Measurements from ENCODE around the gene OXNAD1. TPM values are rescaled to one million over a fixed set of nuclear protein-coding genes. Genes with fewer than 3 reads are reported as not detected.
"Not testable (repeated sequence)": the region's sequence is repeated elsewhere in the genome, so short reads cannot be mapped to it uniquely, and the experiment has no call there.

OXNAD1 gene
- total RNA-seq, 2 experiments from 2014 or later = 18.1 to 18.7 TPM

DNA sequence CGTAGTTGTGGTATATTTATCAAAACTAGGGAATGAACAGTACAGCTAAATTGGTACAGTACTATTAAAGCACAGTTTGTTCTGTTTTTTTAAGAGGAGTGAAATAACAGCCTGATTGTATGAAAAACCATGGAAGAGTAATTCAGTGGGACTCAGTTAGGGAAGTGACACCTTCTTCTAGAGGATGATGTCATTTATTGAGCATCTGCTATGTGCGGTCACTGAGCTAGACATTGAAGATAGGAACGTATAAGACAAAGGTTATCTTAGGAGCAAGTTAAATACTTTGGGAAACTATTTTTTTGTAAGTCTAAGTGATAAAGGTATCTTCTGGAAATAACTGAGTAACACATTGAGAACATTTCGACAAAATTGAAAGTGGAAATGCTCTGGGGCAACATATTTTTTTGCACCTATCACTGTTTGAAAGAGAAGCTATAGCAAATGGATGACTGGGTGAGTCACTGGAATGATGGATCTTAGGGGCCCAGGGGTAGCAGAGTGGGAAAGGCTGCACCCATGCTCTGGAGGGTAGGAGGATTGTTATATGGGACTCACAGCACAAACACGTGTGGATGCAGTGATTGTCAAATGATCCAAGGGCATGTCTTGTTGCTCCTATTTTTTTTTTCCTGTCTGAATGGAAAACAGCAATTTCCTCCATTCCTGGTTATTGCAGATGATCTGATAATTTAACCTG, 43.0 kb downstream of the OXNAD1 start:
- Histone ChIP-seq H3K4me2 (ENCODE audit: low read length) (no peak overlapping the region), H3K9me2 (ENCODE audit: insufficient read depth, low read length) (no peaks in the 10 kb centered on the region), H3K36me3 (ENCODE audit: insufficient read depth, low read length) (peaks cover 88% of the 10 kb centered on the region), H4K20me1 (ENCODE audit: insufficient read depth, low read length) (no peaks in the 10 kb centered on the region), H3K79me2 (ENCODE audit: insufficient read depth, low read depth, low read length) (no peaks in the 10 kb centered on the region), H3K27ac (ENCODE audit: low read depth, low read length, poor library complexity, severe bottlenecking) (no peak overlapping the region), H3K4me3 (ENCODE audit: low read depth, low read length, poor library complexity, severe bottlenecking) (no peak overlapping the region), H2AFZ (ENCODE audit: low read length) (no peak overlapping the region), H3K9me3 (ENCODE audit: low read length) (no peaks in the 10 kb centered on the region), H3K4me1 (ENCODE audit: insufficient read depth, low read length, poor library complexity, severe bottlenecking) (peaks cover 5% of the 10 kb centered on the region)
- no peak for TF ChIP-seq EZH2phosphoT487 (IDR thresholded peaks at IDR 0.05; ENCODE audit: borderline replicate concordance, low read depth, low read length)
- TF ChIP-seq, protein P1, sequence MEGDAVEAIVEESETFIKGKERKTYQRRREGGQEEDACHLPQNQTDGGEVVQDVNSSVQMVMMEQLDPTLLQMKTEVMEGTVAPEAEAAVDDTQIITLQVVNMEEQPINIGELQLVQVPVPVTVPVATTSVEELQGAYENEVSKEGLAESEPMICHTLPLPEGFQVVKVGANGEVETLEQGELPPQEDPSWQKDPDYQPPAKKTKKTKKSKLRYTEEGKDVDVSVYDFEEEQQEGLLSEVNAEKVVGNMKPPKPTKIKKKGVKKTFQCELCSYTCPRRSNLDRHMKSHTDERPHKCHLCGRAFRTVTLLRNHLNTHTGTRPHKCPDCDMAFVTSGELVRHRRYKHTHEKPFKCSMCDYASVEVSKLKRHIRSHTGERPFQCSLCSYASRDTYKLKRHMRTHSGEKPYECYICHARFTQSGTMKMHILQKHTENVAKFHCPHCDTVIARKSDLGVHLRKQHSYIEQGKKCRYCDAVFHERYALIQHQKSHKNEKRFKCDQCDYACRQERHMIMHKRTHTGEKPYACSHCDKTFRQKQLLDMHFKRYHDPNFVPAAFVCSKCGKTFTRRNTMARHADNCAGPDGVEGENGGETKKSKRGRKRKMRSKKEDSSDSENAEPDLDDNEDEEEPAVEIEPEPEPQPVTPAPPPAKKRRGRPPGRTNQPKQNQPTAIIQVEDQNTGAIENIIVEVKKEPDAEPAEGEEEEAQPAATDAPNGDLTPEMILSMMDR (conservative IDR thresholded peaks at IDR 0.05; ENCODE audit: low read length) = no peak
- TSS peak; percentile 15 for BruUV-seq (replicated peaks)
- DNase-seq (ENCODE audit: low spot score) = no peak
- POLR2A ChIA-PET = interaction anchor here (0.6 to 1.7 kb wide), 8 partner anchors 9 to 233 kb away, joined by 3 to 6 read pairs (median 3); no protein-coding TSS in a partner anchor
- intact Hi-C loops (cut with micrococcal nuclease; ENCODE audit: unreplicated experiment) = no loop called here
- CTCF ChIA-PET (ENCODE audit: unreplicated experiment) = no interaction called here

DNA sequence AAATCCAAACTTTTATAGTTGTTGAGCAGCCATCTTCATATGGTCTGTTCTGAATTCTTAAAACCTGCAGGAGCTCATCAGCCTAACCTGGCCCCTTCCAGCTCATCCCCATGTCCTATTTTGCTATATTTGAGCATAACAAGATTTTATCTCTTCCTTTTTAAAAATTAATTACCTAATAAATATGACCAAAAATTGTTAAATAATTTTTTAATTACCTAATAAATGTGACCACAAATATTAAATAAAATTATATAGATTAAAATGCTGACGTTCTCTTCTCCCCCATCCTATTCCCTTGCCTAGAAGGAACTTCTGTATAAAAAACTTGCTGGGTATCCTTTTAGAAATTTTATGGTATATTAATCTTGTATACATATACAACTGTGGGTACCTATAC, 43.7 kb downstream of the OXNAD1 start:
- no peaks in the 10 kb centered on the region for H3K9me3 ChIP-seq (ENCODE audit: low read length)
- H3K9me2 ChIP-seq (ENCODE audit: insufficient read depth, low read length) = no peaks in the 10 kb centered on the region
- ChIA-PET CTCF (ENCODE audit: unreplicated experiment) (no interaction called here), POLR2A (interaction anchor here (0.6 to 1.7 kb wide), 7 partner anchors 8 to 271 kb away, joined by 3 to 6 read pairs (median 3); no protein-coding TSS in a partner anchor)
- no peaks in the 10 kb centered on the region for H4K20me1 ChIP-seq (ENCODE audit: insufficient read depth, low read length)
- H3K4me1 ChIP-seq (ENCODE audit: insufficient read depth, low read length, poor library complexity, severe bottlenecking) = peaks cover 5% of the 10 kb centered on the region
- intact Hi-C loops (cut with micrococcal nuclease; ENCODE audit: unreplicated experiment) = no loop called here
- H3K4me3 ChIP-seq (ENCODE audit: low read depth, low read length, poor library complexity, severe bottlenecking) = no peak overlapping the region
- H2AFZ ChIP-seq (ENCODE audit: low read length) = no peak overlapping the region
- H3K4me2 ChIP-seq (ENCODE audit: low read length) = no peak overlapping the region
- DNase-seq (ENCODE audit: low spot score) = no peak
- no peaks in the 10 kb centered on the region for H3K79me2 ChIP-seq (ENCODE audit: insufficient read depth, low read depth, low read length)
- TSS peak; percentile 3 for BruUV-seq (replicated peaks)
- no peak overlapping the region for H3K27ac ChIP-seq (ENCODE audit: low read depth, low read length, poor library complexity, severe bottlenecking)
- TF ChIP-seq, protein P1 (conservative IDR thresholded peaks at IDR 0.05; ENCODE audit: low read length) = no peak
- no peak for TF ChIP-seq EZH2phosphoT487 (IDR thresholded peaks at IDR 0.05; ENCODE audit: borderline replicate concordance, low read depth, low read length)
- H3K36me3 ChIP-seq (ENCODE audit: insufficient read depth, low read length) = peaks cover 88% of the 10 kb centered on the region

DNA sequence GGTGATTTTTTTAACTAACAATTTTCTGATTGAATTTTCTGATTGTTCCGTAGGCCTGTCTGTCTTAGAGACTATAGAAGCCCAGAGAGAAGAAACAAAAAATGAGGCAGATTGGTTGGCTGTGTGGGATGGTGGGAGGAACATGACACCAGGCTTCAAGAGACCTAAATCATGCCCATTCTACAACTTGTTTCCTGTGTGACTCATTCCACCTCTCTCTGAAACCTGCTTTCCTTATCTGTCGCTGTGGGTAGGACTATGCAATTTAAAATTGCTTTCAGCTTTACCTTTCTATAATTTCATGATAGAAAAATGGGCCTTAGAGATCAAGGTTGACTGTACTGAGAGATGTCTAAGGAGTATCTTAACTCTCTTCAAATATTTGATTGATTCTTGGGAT, 44.5 kb downstream of the OXNAD1 start:
- Histone ChIP-seq H3K9me3 (ENCODE audit: low read length) (no peaks in the 10 kb centered on the region), H3K36me3 (ENCODE audit: insufficient read depth, low read length) (peaks cover 89% of the 10 kb centered on the region), H3K9me2 (ENCODE audit: insufficient read depth, low read length) (no peaks in the 10 kb centered on the region), H3K27ac (ENCODE audit: low read depth, low read length, poor library complexity, severe bottlenecking) (no peak overlapping the region), H4K20me1 (ENCODE audit: insufficient read depth, low read length) (no peaks in the 10 kb centered on the region), H2AFZ (ENCODE audit: low read length) (no peak overlapping the region), H3K4me1 (ENCODE audit: insufficient read depth, low read length, poor library complexity, severe bottlenecking) (peaks cover 5% of the 10 kb centered on the region), H3K4me3 (ENCODE audit: low read depth, low read length, poor library complexity, severe bottlenecking) (no peak overlapping the region), H3K79me2 (ENCODE audit: insufficient read depth, low read depth, low read length) (no peaks in the 10 kb centered on the region), H3K4me2 (ENCODE audit: low read length) (no peak overlapping the region)
- TF ChIP-seq, protein P1 (conservative IDR thresholded peaks at IDR 0.05; ENCODE audit: low read length) = no peak
- TF ChIP-seq EZH2phosphoT487 (IDR thresholded peaks at IDR 0.05; ENCODE audit: borderline replicate concordance, low read depth, low read length) = no peak
- no TSS peak for BruUV-seq (replicated peaks)
- ChIA-PET POLR2A (interaction anchor here (0.6 kb wide), 1 partner anchor 270 kb away, joined by 3 read pairs; no protein-coding TSS in a partner anchor), CTCF (ENCODE audit: unreplicated experiment) (no interaction called here)
- intact Hi-C loops (cut with micrococcal nuclease; ENCODE audit: unreplicated experiment) = no loop called here
- no peak for DNase-seq (ENCODE audit: low spot score)

DNA sequence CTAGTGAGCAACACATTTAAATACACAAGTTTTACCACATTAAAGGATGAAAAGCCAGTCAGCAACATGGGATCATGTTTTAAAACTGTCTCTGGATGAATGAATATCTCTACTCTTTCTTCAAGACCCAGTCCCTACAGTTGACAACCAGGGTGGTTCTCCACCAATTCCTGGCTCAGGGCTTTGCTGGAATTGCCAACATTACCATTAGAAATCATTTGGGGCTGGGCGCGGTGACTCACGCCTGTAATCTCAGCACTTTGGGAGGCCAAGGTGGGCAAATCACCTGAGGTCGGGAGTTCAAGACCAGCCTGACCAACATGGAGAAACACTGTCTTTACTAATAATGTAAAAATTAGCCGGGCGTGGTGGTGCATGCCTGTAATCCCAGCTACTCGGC, 45.5 kb downstream of the OXNAD1 start:
- H2AFZ ChIP-seq (ENCODE audit: low read length); H3K9me2 ChIP-seq (ENCODE audit: insufficient read depth, low read length); H3K79me2 ChIP-seq (ENCODE audit: insufficient read depth, low read depth, low read length); CTCF ChIA-PET (ENCODE audit: unreplicated experiment); H3K4me3 ChIP-seq (ENCODE audit: low read depth, low read length, poor library complexity, severe bottlenecking); H3K27ac ChIP-seq (ENCODE audit: low read depth, low read length, poor library complexity, severe bottlenecking); H3K9me3 ChIP-seq (ENCODE audit: low read length); H3K4me1 ChIP-seq (ENCODE audit: insufficient read depth, low read length, poor library complexity, severe bottlenecking); H4K20me1 ChIP-seq (ENCODE audit: insufficient read depth, low read length); H3K4me2 ChIP-seq (ENCODE audit: low read length); BruUV-seq (replicated peaks); intact Hi-C loops (cut with micrococcal nuclease; ENCODE audit: unreplicated experiment); DNase-seq (ENCODE audit: low spot score): not testable (repeated sequence)
- H3K36me3 ChIP-seq (ENCODE audit: insufficient read depth, low read length) = peaks cover 88% of the 10 kb centered on the region
- POLR2A ChIA-PET = interaction anchor here (0.6 kb wide), 1 partner anchor 560 kb away, joined by 4 read pairs; no protein-coding TSS in a partner anchor

Data from OCI-LY7 (cell line).